Endothelial cell of umbilical vein (primary cell): Measurements from ENCODE around the gene EEF1AKMT4. TPM values are rescaled to one million over a fixed set of nuclear protein-coding genes. Genes with fewer than 3 reads are reported as not detected.

Source experiments
- BruUV-seq: library from RNA; stranded (reverse); fragments of 400-500 nt; replicated peaks from 2 replicates; lab custom pipeline; 2021; lab: Mats Ljungman, UMichigan
- CTCF ChIA-PET: fragments of 300-600, 350-600 bp; sonication (Branson Sonifier 250); formaldehyde crosslinking; loops from one replicate; lab custom pipeline; 2021; ENCODE audit warnings: antibody characterized with exemption, inconsistent platforms; lab: Charles Lee
- POLR2A ChIA-PET: fragments of 300-600, 350-600 bp; sonication (Branson Sonifier 250); formaldehyde crosslinking; loops from one replicate; lab custom pipeline; 2021; ENCODE audit warnings: antibody characterized with exemption, inconsistent platforms; lab: Charles Lee
- DNase-seq: peaks from one replicate; pipeline ENCODE4 v3.0.0-alpha.2; 2011; ENCODE audit warnings: low read depth, low spot score
- FAIRE-seq: peaks from 2 replicates; lab custom pipeline; 2011; peaks lifted over from hg19 to GRCh38; lab: Jason Lieb, UNC
- H2AFZ ChIP-seq: 2 replicates; pipeline ENCODE4 v1.6.0; 2012; ENCODE audit warnings: low read depth, low read length, control low read depth, inconsistent platforms
- H3K27ac ChIP-seq: 2 replicates; pipeline ENCODE4 v1.5.1; 2011; ENCODE audit warnings: low read depth, mild to moderate bottlenecking, control low read depth, low read length, moderate library complexity; ENCODE audit not compliant: insufficient read depth
- H3K27me3 ChIP-seq, 2 experiments: 2 replicates each; pipeline versions ENCODE4 v1.6.0 to v1.6.1; 2011; ENCODE audit warnings: low read length in 2 of 2, mixed read lengths in 1 of 2; ENCODE audit not compliant: control insufficient read depth in 2 of 2, insufficient read depth in 2 of 2
- H3K36me3 ChIP-seq, 2 experiments: 2 replicates in 1 of 2; 3 replicates in 1 of 2; pipeline ENCODE4 v1.5.1; 2011; ENCODE audit warnings: low read length in 2 of 2, mild to moderate bottlenecking in 1 of 2, moderate library complexity in 1 of 2; ENCODE audit not compliant: control insufficient read depth in 2 of 2, insufficient read depth in 2 of 2; ENCODE audit errors: extremely low read depth in 1 of 2
- H3K4me1 ChIP-seq: 3 replicates; pipeline ENCODE4 v1.5.1; 2011; ENCODE audit warnings: mild to moderate bottlenecking, low read length; ENCODE audit not compliant: control insufficient read depth, insufficient read depth; ENCODE audit errors: extremely low read depth
- H3K4me2 ChIP-seq: 2 replicates; pipeline ENCODE4 v1.6.1; 2011; ENCODE audit warnings: low read length, control low read depth, mixed read lengths; ENCODE audit not compliant: insufficient read depth
- H3K4me3 ChIP-seq, 3 experiments: fragments of 200-600 bp in 1 of 3; sonication (generic), shearing (Covaris generic) in 1 of 3; replicated peaks in 1 of 3; 2 replicates each; pipeline ENCODE4 v1.5.1; 2011 to 2016; ENCODE audit warnings: control low read depth in 3 of 3, low read length in 3 of 3, mild to moderate bottlenecking in 2 of 3, inconsistent platforms in 1 of 3, low read depth in 1 of 3, moderate library complexity in 1 of 3; ENCODE audit not compliant: insufficient read depth in 1 of 3
- H3K79me2 ChIP-seq: 2 replicates; pipeline ENCODE4 v1.6.0; 2012; ENCODE audit warnings: low read length, inconsistent platforms; ENCODE audit not compliant: control insufficient read depth, insufficient read depth
- H3K9ac ChIP-seq: replicated peaks from 2 replicates; pipeline ENCODE3; 2011; ENCODE audit warnings: low read length, control low read depth; ENCODE audit not compliant: insufficient read depth; ENCODE audit errors: extremely low read depth
- H3K9me1 ChIP-seq: replicated peaks from 3 replicates; pipeline ENCODE4 v1.6.0; 2011; ENCODE audit warnings: mild to moderate bottlenecking, low read length; ENCODE audit not compliant: control insufficient read depth, insufficient read depth; ENCODE audit errors: extremely low read depth
- H3K9me3 ChIP-seq: replicated peaks from 2 replicates; pipeline ENCODE4 v1.5.1; 2012; ENCODE audit warnings: low read length, inconsistent platforms; ENCODE audit not compliant: control insufficient read depth, insufficient read depth
- H4K20me1 ChIP-seq: replicated peaks from 2 replicates; pipeline ENCODE3; 2011; ENCODE audit warnings: mild to moderate bottlenecking, low read length; ENCODE audit not compliant: control insufficient read depth, insufficient read depth; ENCODE audit errors: extremely low read depth
- EZH2 ChIP-seq: IDR thresholded peaks from 2 replicates; pipeline ENCODE4 v1.6.1; 2012; ENCODE audit warnings: borderline replicate concordance, low read depth, mild to moderate bottlenecking, moderate library complexity, low read length, inconsistent platforms; ENCODE audit not compliant: severe bottlenecking
- FOS ChIP-seq: IDR thresholded peaks from 2 replicates; pipeline ENCODE4 v1.6.1; 2011; ENCODE audit warnings: mild to moderate bottlenecking, low read length, moderate library complexity, borderline replicate concordance; ENCODE audit not compliant: insufficient read depth
- GATA2 ChIP-seq: IDR thresholded peaks from 2 replicates; pipeline ENCODE4 v1.7.0; 2011; ENCODE audit warnings: low read depth, mild to moderate bottlenecking, moderate library complexity, mixed read lengths, low read length; ENCODE audit not compliant: insufficient read length, insufficient read depth
- JUN ChIP-seq: IDR thresholded peaks from 2 replicates; pipeline ENCODE4 v1.6.1; 2011; ENCODE audit warnings: borderline replicate concordance, low read depth; ENCODE audit not compliant: insufficient read length, insufficient read depth
- MYC ChIP-seq: IDR thresholded peaks from one replicate; pipeline ENCODE4 v1.6.1; 2011; ENCODE audit warnings: mild to moderate bottlenecking, low read depth, low read length
- POLR2AphosphoS5 ChIP-seq: IDR thresholded peaks from 2 replicates; pipeline ENCODE4 v1.6.1; 2012; ENCODE audit warnings: low read depth, mild to moderate bottlenecking, control low read depth, low read length, moderate library complexity; ENCODE audit not compliant: insufficient read depth
- dilution Hi-C: fragments of 300-500 bp; cut with MboI; formaldehyde crosslinking; loops from one replicate; pipeline ENCODE4 v1.15.0; 2019; ENCODE audit warnings: low sequenced_read_pairs; ENCODE audit not compliant: extremely low pct_ligation_motif_present
- intact Hi-C: fragments of 100-400 bp; cut with micrococcal nuclease; formaldehyde crosslinking; loops from one replicate; pipeline ENCODE4 v1.10.0; 2022
- polyA plus RNA-seq, 4 experiments: library from polyadenylated mRNA; depleted of rRNA in 3 of 4; stranded (reverse) in 3 of 4; unstranded in 1 of 4; fragments of >200 nt; gene quantifications; 2 replicates each; pipeline versions ENCODE4 v1.2.1 to v1.2.3, GENCODE V29; 2011 to 2012; ENCODE audit warnings: missing spikeins in 1 of 4
- total RNA-seq: library from RNA; stranded (reverse); gene quantifications from 2 replicates; pipeline ENCODE4 v1.2.3, GENCODE V29; 2021
- TF ChIP-seq, protein P1 (sequence below): IDR thresholded peaks from 2 replicates; pipeline ENCODE4 v1.6.1; 2011; ENCODE audit not compliant: insufficient read depth, insufficient read length
- TF ChIP-seq, protein P2 (sequence below), 2 donors: IDR thresholded peaks; 1 replicate in 1 of 2; 2 replicates in 1 of 2; pipeline ENCODE4 v1.5.1; 2011; ENCODE audit warnings: low read length in 2 of 2, mild to moderate bottlenecking in 2 of 2, moderate library complexity in 2 of 2, control low read depth in 1 of 2, inconsistent platforms in 1 of 2, low read depth in 1 of 2; ENCODE audit not compliant: insufficient read depth in 1 of 2; ENCODE audit errors: extremely low read depth in 1 of 2

EEF1AKMT4 gene
- total and polyA plus RNA-seq, 2 donors (not counting 3 experiments of a cell fraction or from before 2014, with no cell fraction given), result 3.4 to 8.0 TPM

DNA sequence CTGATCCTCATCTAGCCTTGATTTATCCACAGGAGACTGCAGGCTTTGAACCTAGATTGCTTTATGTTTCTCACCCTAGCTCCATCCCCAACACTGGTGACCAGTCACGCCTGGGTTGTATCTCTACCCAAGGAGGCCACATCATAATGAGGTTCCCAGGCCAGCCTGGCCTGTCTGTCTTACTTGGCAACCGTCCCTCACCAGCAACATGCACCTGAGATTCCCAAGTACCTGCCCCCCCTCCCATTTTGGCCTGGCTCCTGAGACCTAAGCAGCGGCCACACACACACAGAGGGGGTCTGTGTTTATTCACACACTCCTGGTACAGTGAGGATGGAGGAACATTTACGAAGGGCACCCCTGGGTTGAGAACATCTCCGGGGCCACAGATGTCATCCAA is 9.5 kb downstream of the EEF1AKMT4 start:
- Histone ChIP-seq H3K4me3 (no peak overlapping the region), H4K20me1 (no peaks in the 10 kb centered on the region), H3K27me3 (peaks cover 26 to 34% of the 10 kb centered on the region in 2 experiments), H2AFZ (no peak overlapping the region), H3K9ac (no peak overlapping the region), H3K4me2 (no peak overlapping the region), H3K9me1 (no peaks in the 10 kb centered on the region), H3K9me3 (no peaks in the 10 kb centered on the region), H3K27ac (no peak overlapping the region), H3K4me1 (peaks cover 13% of the 10 kb centered on the region), H3K79me2 (no peaks in the 10 kb centered on the region), H3K36me3 (no peaks in the 10 kb centered on the region)
- intact Hi-C loops, result no loop called here
- ChIA-PET POLR2A (no interaction called here), CTCF (interaction anchor here (3.0 to 3.4 kb wide), 3 partner anchors 9 to 32 kb away, joined by 13 to 16 read pairs (median 15); partner anchors contain the start of gene EEF1AKMT4)
- BruUV-seq, result no TSS peak
- DNase-seq (no peak), FAIRE-seq (no peak)
- dilution Hi-C loops, result no loop called here
- TF ChIP-seq POLR2AphosphoS5 (no peak), JUN (no peak), FOS (no peak), GATA2 (no peak)
- TF ChIP-seq, protein P1, sequence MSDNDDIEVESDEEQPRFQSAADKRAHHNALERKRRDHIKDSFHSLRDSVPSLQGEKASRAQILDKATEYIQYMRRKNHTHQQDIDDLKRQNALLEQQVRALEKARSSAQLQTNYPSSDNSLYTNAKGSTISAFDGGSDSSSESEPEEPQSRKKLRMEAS, result no peak

DNA sequence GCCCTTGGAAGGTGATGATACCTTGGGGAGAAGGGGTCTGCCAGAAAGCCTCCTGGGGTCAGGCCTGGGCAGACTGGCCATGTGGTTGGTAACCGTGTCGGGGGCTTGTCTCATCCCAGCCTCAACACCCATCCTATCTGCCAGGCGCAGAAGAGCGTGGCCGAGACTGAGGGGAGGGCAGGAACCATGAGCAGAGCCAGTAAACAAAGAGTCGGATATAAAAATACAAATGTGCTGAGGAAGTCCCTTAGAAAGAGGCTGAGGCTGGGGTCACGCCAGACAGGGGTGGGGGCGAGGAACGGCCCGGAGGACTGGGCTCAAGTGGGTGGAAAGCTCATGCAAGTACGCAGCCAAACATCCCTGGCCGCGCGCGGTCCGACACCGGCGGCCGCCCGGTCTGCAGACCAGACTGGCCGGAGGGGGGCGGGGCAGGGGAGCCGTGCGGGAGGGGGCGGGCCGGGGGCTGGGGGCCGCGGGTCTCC is 10.0 kb downstream of the EEF1AKMT4 start:
- Histone ChIP-seq H3K4me1 (peaks cover 13% of the 10 kb centered on the region), H3K36me3 (no peaks in the 10 kb centered on the region), H3K9ac (no peak overlapping the region), H2AFZ (no peak overlapping the region), H4K20me1 (no peaks in the 10 kb centered on the region), H3K9me3 (no peaks in the 10 kb centered on the region), H3K4me3 (no peak overlapping the region), H3K27ac (no peak overlapping the region), H3K4me2 (no peak overlapping the region), H3K79me2 (no peaks in the 10 kb centered on the region), H3K27me3 (peaks cover 26 to 36% of the 10 kb centered on the region in 2 experiments), H3K9me1 (no peaks in the 10 kb centered on the region)
- ChIA-PET CTCF (interaction anchor here (0.7 to 3.4 kb wide), 6 partner anchors 10 to 124 kb away, joined by 3 to 16 read pairs (median 4); partner anchors contain the start of genes EEF1AKMT4 and EIF2B5), POLR2A (no interaction called here)
- FAIRE-seq (no peak), DNase-seq (no peak)
- BruUV-seq, result no TSS peak
- no peak for TF ChIP-seq GATA2
- TF ChIP-seq, protein P2, sequence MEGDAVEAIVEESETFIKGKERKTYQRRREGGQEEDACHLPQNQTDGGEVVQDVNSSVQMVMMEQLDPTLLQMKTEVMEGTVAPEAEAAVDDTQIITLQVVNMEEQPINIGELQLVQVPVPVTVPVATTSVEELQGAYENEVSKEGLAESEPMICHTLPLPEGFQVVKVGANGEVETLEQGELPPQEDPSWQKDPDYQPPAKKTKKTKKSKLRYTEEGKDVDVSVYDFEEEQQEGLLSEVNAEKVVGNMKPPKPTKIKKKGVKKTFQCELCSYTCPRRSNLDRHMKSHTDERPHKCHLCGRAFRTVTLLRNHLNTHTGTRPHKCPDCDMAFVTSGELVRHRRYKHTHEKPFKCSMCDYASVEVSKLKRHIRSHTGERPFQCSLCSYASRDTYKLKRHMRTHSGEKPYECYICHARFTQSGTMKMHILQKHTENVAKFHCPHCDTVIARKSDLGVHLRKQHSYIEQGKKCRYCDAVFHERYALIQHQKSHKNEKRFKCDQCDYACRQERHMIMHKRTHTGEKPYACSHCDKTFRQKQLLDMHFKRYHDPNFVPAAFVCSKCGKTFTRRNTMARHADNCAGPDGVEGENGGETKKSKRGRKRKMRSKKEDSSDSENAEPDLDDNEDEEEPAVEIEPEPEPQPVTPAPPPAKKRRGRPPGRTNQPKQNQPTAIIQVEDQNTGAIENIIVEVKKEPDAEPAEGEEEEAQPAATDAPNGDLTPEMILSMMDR (IDR thresholded peaks at IDR 0.05; ENCODE audit: extremely low read depth in 1 of 2, insufficient read depth in 1 of 2, low read depth in 1 of 2, low read length in 2 of 2), result no peak
- TF ChIP-seq EZH2, result no peak
- TF ChIP-seq JUN, result no peak
- TF ChIP-seq POLR2AphosphoS5, result no peak
- TF ChIP-seq, protein P1, result no peak
- no peak for TF ChIP-seq FOS
- no peak for TF ChIP-seq MYC
- intact Hi-C loops, result no loop called here
- dilution Hi-C loops, result no loop called here
